ENCODE data around the gene PGLYRP3.

PGLYRP3 gene

DNA sequence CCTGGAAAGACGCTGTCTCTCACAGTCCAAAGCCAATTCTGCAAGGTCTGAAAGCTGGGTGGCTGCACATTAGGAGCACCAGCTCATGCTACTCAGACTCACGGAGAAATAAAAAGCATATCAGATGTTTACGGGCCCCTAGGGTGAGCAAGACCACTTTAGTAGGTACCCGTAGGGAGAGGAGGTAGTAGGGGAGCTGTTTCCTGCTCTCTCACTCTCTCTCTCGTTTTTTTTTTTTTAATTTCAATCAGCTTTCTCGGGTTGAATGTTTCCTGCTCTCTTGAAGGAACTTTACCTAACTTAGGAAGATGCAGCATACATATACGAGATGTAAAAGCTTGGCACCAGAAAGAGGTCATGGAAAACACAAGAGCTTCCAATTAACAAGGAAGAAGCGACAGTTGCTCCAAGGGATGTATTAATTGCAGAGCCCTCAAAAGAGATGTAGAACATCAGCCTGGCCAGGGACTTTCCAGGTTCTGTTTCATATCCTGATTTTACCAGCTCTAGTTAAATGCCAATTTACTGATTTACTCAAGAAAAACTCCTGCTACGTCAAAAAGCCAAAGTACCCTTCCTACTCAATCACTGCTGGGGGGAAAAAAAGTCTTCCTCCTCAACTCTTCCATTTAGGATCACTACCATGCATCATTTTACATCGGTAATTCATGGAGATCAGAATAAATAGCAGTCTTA, 50.1 kb downstream of the PGLYRP3 start:
- no peak overlapping the region for H3K9ac ChIP-seq (ENCODE audit: low read depth, low read length)
- no peak overlapping the region for H3K4me3 ChIP-seq (ENCODE audit: low read length)
- H3K4me1 ChIP-seq (ENCODE audit: control insufficient read depth, insufficient read depth, low read length), result peaks cover 9% of the 10 kb centered on the region
- H3K36me3 ChIP-seq (ENCODE audit: insufficient read depth, low read length), result no peaks in the 10 kb centered on the region
- peaks cover 56% of the 10 kb centered on the region for H3K27me3 ChIP-seq (ENCODE audit: control insufficient read depth, insufficient read depth, low read length)
- H3K4me2 ChIP-seq (ENCODE audit: low read length), result no peak overlapping the region
- H3K9me3 ChIP-seq (replicated peaks; ENCODE audit: low read length), result no peaks in the 10 kb centered on the region

DNA sequence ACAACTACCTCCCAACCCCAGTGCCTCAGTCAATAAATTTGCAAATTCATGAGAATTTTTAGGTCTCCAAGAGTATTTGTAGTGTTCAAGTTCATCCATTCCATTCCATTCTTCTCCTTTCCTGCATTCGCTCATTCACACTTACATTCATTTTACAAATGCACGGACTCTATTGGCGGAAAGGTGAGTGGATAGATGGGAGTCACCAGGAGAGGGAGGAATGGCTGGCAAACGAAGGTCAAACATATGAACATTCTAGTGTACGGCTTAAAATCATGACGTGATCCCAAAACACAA, 50.7 kb downstream of the PGLYRP3 start:
- peak overlapping the region; percentile 65 for H3K4me3 ChIP-seq (ENCODE audit: low read length)
- H3K36me3 ChIP-seq (ENCODE audit: insufficient read depth, low read length), result no peaks in the 10 kb centered on the region
- no peaks in the 10 kb centered on the region for H3K9me3 ChIP-seq (replicated peaks; ENCODE audit: low read length)
- peaks cover 9% of the 10 kb centered on the region for H3K4me1 ChIP-seq (ENCODE audit: control insufficient read depth, insufficient read depth, low read length)
- peaks cover 56% of the 10 kb centered on the region for H3K27me3 ChIP-seq (ENCODE audit: control insufficient read depth, insufficient read depth, low read length)
- peak overlapping the region; percentile 73 for H3K4me2 ChIP-seq (ENCODE audit: low read length)
- H3K9ac ChIP-seq (ENCODE audit: low read depth, low read length), result no peak overlapping the region

- H3K4me2 ChIP-seq (ENCODE audit: low read length), result peak overlapping the region; percentile 73
Observed at GRCh38 chr1:153261281-153262069, 51.3 kb downstream of the PGLYRP3 start.

DNA sequence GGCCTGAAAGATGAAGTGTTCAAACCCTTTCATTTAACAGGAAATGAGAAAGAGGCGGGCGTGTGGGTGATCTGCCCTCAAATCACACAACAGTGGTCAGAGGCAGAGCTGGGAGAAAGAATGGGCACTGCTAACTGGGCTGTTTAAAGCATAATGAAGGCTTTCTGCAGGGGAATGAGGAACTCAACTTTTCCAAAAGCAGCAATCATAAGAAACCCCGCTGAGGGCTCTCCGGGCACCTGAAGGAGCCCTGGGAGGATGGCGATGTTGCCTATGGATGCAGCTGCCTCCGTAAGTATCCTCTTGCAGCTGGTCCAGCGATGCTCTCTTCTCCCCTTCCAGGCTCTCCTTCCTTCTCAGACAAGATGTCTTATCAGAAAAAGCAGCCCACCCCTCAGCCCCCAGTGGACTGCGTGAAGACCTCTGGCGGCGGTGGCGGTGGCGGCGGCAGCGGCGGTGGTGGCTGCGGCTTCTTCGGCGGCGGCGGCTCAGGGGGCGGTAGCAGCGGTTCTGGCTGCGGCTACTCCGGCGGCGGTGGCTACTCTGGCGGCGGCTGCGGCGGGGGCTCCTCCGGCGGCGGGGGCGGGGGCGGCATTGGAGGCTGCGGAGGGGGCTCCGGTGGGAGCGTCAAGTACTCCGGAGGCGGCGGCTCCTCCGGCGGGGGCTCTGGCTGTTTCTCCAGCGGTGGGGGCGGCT, 52.0 kb downstream of the PGLYRP3 start:
- Histone ChIP-seq H3K4me3 (ENCODE audit: low read length) (no peak overlapping the region), H3K4me1 (ENCODE audit: control insufficient read depth, insufficient read depth, low read length) (peaks cover 9% of the 10 kb centered on the region), H3K9me3 (replicated peaks; ENCODE audit: low read length) (no peaks in the 10 kb centered on the region), H3K4me2 (ENCODE audit: low read length) (peak overlapping the region; percentile 73), H3K36me3 (ENCODE audit: insufficient read depth, low read length) (no peaks in the 10 kb centered on the region), H3K27me3 (ENCODE audit: control insufficient read depth, insufficient read depth, low read length) (peaks cover 56% of the 10 kb centered on the region), H3K9ac (ENCODE audit: low read depth, low read length) (no peak overlapping the region)

More at GRCh38 chr1:153261281-153262069, 51.3 kb downstream of the PGLYRP3 start:
- Histone ChIP-seq H3K27me3 (ENCODE audit: control insufficient read depth, insufficient read depth, low read length) (peaks cover 56% of the 10 kb centered on the region), H3K4me3 (ENCODE audit: low read length) (peak overlapping the region; percentile 65), H3K4me1 (ENCODE audit: control insufficient read depth, insufficient read depth, low read length) (peaks cover 9% of the 10 kb centered on the region), H3K9ac (ENCODE audit: low read depth, low read length) (no peak overlapping the region), H3K9me3 (replicated peaks; ENCODE audit: low read length) (no peaks in the 10 kb centered on the region), H3K36me3 (ENCODE audit: insufficient read depth, low read length) (no peaks in the 10 kb centered on the region)

DNA sequence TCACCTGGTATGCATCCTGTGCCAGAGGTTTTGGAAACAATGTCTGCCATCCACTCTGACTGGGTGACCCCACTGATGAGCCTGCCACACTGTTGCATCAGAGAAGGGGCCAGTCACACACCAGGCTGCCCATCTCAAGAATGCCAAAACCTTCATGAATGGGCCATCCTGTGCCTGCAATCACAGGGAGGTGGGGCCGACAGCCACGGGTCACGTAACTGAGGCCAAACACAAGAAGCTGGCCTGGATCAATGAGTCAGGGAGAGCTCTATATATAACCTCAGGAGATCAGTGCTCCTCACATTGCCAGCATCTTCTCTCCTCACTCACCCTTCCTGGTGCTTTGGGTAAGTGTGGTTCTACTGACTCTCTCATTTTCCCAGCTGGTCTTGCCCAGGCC, 53.4 kb downstream of the PGLYRP3 start, which contains the start of gene LORICRIN:
Gene LORICRIN (plus strand): TSS at position 301 of the 400 bp plus-strand sequence. CDS start 1,263 bp downstream, outside the sequence.
- H3K36me3 ChIP-seq (ENCODE audit: insufficient read depth, low read length), result no peaks in the 10 kb centered on the region
- no peak within 1 kb of the TSS for H3K4me2 ChIP-seq (ENCODE audit: low read length)
- H3K9me3 ChIP-seq (replicated peaks; ENCODE audit: low read length), result no peaks in the 10 kb centered on the region
- peaks cover 9% of the 10 kb centered on the region for H3K4me1 ChIP-seq (ENCODE audit: control insufficient read depth, insufficient read depth, low read length)
- H3K27me3 ChIP-seq (ENCODE audit: control insufficient read depth, insufficient read depth, low read length), result peaks cover 49% of the 10 kb centered on the region
- H3K4me3 ChIP-seq (ENCODE audit: low read length), result no peak within 1 kb of the TSS
- no peak within 1 kb of the TSS for H3K9ac ChIP-seq (ENCODE audit: low read depth, low read length)

GRCh38 chr1:153253693-153254092, 59.1 kb downstream of the PGLYRP3 start:
- Histone ChIP-seq H3K9ac (ENCODE audit: low read depth, low read length) (no peak overlapping the region), H3K9me3 (replicated peaks; ENCODE audit: low read length) (no peaks in the 10 kb centered on the region), H3K4me3 (ENCODE audit: low read length) (no peak overlapping the region), H3K4me1 (ENCODE audit: control insufficient read depth, insufficient read depth, low read length) (no peaks in the 10 kb centered on the region), H3K27me3 (ENCODE audit: control insufficient read depth, insufficient read depth, low read length) (peaks cover 4% of the 10 kb centered on the region), H3K36me3 (ENCODE audit: insufficient read depth, low read length) (no peaks in the 10 kb centered on the region), H3K4me2 (ENCODE audit: low read length) (no peak overlapping the region)

GRCh38 chr1:153253076-153253475, 59.7 kb downstream of the PGLYRP3 start:
- no peak overlapping the region for H3K4me2 ChIP-seq (ENCODE audit: low read length)
- no peaks in the 10 kb centered on the region for H3K36me3 ChIP-seq (ENCODE audit: insufficient read depth, low read length)
- H3K27me3 ChIP-seq (ENCODE audit: control insufficient read depth, insufficient read depth, low read length), result no peaks in the 10 kb centered on the region
- no peaks in the 10 kb centered on the region for H3K9me3 ChIP-seq (replicated peaks; ENCODE audit: low read length)
- H3K4me1 ChIP-seq (ENCODE audit: control insufficient read depth, insufficient read depth, low read length), result no peaks in the 10 kb centered on the region
- H3K4me3 ChIP-seq (ENCODE audit: low read length), result no peak overlapping the region
- no peak overlapping the region for H3K9ac ChIP-seq (ENCODE audit: low read depth, low read length)

DNA sequence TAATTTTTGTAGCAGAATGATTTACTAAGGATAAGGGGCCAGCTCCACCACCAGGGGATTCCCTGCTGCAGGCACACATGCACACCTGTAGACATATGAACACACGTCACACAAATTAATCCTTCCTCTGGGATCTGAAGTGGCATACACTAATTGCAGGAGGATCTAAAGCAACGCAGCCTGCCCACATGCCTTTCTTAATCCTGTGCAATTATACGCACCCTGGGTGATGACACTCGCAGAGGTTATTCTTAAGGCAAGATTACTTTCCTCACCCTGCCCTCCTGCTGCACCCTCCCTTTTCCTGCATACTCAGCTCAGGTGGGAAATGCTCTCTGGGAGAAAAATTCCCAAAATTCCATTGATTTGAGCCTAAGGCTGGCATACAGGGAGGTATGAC, 60.8 kb downstream of the PGLYRP3 start:
- H3K9me3 ChIP-seq (replicated peaks; ENCODE audit: low read length), result no peaks in the 10 kb centered on the region
- no peak overlapping the region for H3K4me2 ChIP-seq (ENCODE audit: low read length)
- no peaks in the 10 kb centered on the region for H3K36me3 ChIP-seq (ENCODE audit: insufficient read depth, low read length)
- no peaks in the 10 kb centered on the region for H3K27me3 ChIP-seq (ENCODE audit: control insufficient read depth, insufficient read depth, low read length)
- H3K4me1 ChIP-seq (ENCODE audit: control insufficient read depth, insufficient read depth, low read length), result no peaks in the 10 kb centered on the region
- H3K9ac ChIP-seq (ENCODE audit: low read depth, low read length), result no peak overlapping the region
- no peak overlapping the region for H3K4me3 ChIP-seq (ENCODE audit: low read length)

DNA sequence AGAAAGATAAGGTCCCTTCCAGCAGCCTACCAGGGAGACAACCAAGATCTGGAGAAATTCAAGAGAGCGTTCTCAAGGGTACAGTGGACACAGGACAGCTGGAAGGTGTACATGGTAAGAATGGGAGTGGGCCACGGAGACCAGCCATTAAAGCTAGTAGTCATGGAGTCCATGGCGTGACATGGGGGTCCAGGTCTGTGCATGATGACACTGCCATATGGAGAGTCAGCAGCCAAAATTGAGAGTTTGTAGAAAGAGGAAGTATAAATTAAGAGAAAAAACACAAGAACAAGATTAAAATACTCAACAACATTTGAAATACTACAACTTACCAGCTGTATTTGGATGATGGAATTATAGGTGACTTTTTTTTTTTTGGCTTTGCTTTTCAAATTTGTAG, 61.2 kb downstream of the PGLYRP3 start:
- Histone ChIP-seq H3K4me2 (ENCODE audit: low read length) (no peak overlapping the region), H3K27me3 (ENCODE audit: control insufficient read depth, insufficient read depth, low read length) (no peaks in the 10 kb centered on the region), H3K9ac (ENCODE audit: low read depth, low read length) (no peak overlapping the region), H3K4me1 (ENCODE audit: control insufficient read depth, insufficient read depth, low read length) (no peaks in the 10 kb centered on the region), H3K9me3 (replicated peaks; ENCODE audit: low read length) (no peaks in the 10 kb centered on the region), H3K36me3 (ENCODE audit: insufficient read depth, low read length) (no peaks in the 10 kb centered on the region), H3K4me3 (ENCODE audit: low read length) (no peak overlapping the region)

DNA sequence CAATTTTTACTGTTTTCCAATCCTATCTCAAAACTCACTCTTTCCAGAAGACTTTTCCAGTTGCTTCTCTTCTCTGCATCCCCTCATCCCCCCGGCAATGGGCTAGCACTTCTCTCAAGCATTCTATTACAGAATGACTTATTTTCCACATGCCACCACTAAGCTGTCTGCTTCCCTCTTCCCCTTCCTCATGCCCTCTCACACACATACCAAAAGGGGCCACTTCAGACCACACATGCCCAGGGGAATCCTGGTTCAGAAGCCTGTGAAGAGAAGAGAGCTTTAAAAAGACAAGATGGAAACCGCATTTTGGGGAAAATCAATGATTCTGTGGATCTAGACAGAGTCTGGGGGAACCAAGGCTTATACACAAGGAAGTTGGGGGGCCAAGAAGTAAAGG, 61.7 kb downstream of the PGLYRP3 start:
- Histone ChIP-seq H3K36me3 (ENCODE audit: insufficient read depth, low read length) (no peaks in the 10 kb centered on the region), H3K27me3 (ENCODE audit: control insufficient read depth, insufficient read depth, low read length) (no peaks in the 10 kb centered on the region), H3K4me3 (ENCODE audit: low read length) (no peak overlapping the region), H3K4me1 (ENCODE audit: control insufficient read depth, insufficient read depth, low read length) (no peaks in the 10 kb centered on the region), H3K9ac (ENCODE audit: low read depth, low read length) (no peak overlapping the region), H3K4me2 (ENCODE audit: low read length) (no peak overlapping the region), H3K9me3 (replicated peaks; ENCODE audit: low read length) (no peaks in the 10 kb centered on the region)

DNA sequence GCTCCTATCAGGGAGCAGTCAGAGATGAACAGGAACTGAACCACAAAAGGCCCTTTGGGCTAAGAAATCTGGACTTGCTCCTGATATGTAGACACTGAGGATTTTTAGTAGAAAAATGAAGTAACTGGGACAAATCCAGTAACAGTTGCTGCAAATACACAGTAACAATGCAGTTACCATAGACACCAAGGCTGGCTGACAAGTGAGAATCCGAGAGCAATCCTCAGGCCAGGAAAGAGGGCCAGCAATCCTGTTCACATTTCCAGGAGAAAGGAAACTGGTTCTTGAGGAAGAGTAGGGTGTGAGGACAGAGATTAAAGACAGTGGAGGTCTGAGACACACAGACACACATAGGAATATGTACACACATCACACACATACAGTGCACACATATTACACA, 62.6 kb downstream of the PGLYRP3 start:
- Histone ChIP-seq H3K36me3 (ENCODE audit: insufficient read depth, low read length) (no peaks in the 10 kb centered on the region), H3K9me3 (replicated peaks; ENCODE audit: low read length) (no peaks in the 10 kb centered on the region), H3K4me2 (ENCODE audit: low read length) (no peak overlapping the region), H3K4me3 (ENCODE audit: low read length) (no peak overlapping the region), H3K27me3 (ENCODE audit: control insufficient read depth, insufficient read depth, low read length) (no peaks in the 10 kb centered on the region), H3K9ac (ENCODE audit: low read depth, low read length) (no peak overlapping the region), H3K4me1 (ENCODE audit: control insufficient read depth, insufficient read depth, low read length) (no peaks in the 10 kb centered on the region)

Measured in skeletal muscle satellite cell (primary cell).